ENCODE measurements around the gene ATP10D. TPM values are rescaled to one million over a fixed set of nuclear protein-coding genes. Genes with fewer than 3 reads are reported as not detected.

The ATP10D gene
- 10 to 100 TPM; 50.6 to 73.8 (median 55.4) TPM for total RNA-seq (2021; fragmentation: NEBNext Ultra II Directional; extraction: Animal tissue kit (Norgen Biotek cat#: 25700))
- long read RNA-seq, full-length matches to known transcripts, result 4 of 23 reads
- long read RNA-seq, partial matches to known transcripts, result 9 of 23 reads
- long read RNA-seq, other reads (novel, unspliced or antisense), result 10 of 23 reads

GRCh38 chr4:47485047-47485692, at the start of gene ATP10D:
TSS of gene ATP10D (plus strand) at chr4:47485275. CDS start at chr4:47512541, 27,266 bp downstream.
- no peak for TF ChIP-seq CTCF (IDR thresholded peaks at IDR 0.05)
- peaks cover 15% of the 10 kb centered on the region for H3K36me3 Mint-ChIP-seq (ENCODE audit: low read depth)
- H3K9me3 Mint-ChIP-seq, result no peaks in the 10 kb centered on the region
- peak within 1 kb of the TSS; percentile 98 for H3K4me3 Mint-ChIP-seq
- peaks cover 4% of the 10 kb centered on the region; the same call in 1 of the 2 replicates for H3K27me3 Mint-ChIP-seq (ENCODE audit: insufficient read depth)
- peak; percentile 92 for DNase-seq
- H3K27ac Mint-ChIP-seq, result peak within 1 kb of the TSS; percentile 99
- peaks cover 42% of the 10 kb centered on the region for H3K4me1 Mint-ChIP-seq (ENCODE audit: low read depth)

- DNase-seq, result no peak
- TF ChIP-seq CTCF (IDR thresholded peaks at IDR 0.05), result no peak
- Mint-ChIP-seq H3K36me3 (ENCODE audit: low read depth) (peaks cover 7% of the 10 kb centered on the region; the same call in 1 of the 2 replicates), H3K27ac (no peak overlapping the region), H3K27me3 (ENCODE audit: insufficient read depth) (no peaks in the 10 kb centered on the region), H3K9me3 (no peaks in the 10 kb centered on the region), H3K4me3 (no peak overlapping the region), H3K4me1 (ENCODE audit: low read depth) (no peaks in the 10 kb centered on the region)
Observed at GRCh38 chr4:47442980-47443379, 42.1 kb upstream of the ATP10D start.

DNA sequence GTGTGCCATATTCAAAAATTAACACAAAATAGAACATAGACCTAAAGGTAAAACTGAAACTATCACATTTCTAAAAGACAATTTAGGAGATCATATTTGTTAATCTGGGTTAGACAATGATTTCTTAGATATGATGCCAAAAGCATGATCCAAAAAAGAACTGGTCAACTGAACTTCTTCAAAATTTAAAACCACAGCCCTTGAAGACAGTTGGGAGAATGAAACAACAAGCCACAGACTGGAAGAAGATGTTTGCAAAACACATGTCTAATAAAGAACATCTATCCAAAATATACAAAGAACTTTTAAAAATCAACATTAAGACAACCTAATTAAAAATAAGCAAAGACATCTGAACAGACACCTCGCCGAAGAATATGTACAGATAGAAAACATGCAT, 41.0 kb upstream of the ATP10D start:
- Mint-ChIP-seq H3K27ac (no peak overlapping the region), H3K4me1 (ENCODE audit: low read depth) (no peaks in the 10 kb centered on the region), H3K27me3 (ENCODE audit: insufficient read depth) (no peaks in the 10 kb centered on the region), H3K9me3 (no peaks in the 10 kb centered on the region), H3K4me3 (no peak overlapping the region), H3K36me3 (ENCODE audit: low read depth) (peaks cover 8% of the 10 kb centered on the region; the same call in 1 of the 2 replicates)
- TF ChIP-seq CTCF (IDR thresholded peaks at IDR 0.05), result no peak
- DNase-seq, result no peak

- Mint-ChIP-seq H3K4me1 (ENCODE audit: low read depth) (peaks cover 10% of the 10 kb centered on the region), H3K9me3 (no peaks in the 10 kb centered on the region), H3K27ac (peak overlapping the region; percentile 82), H3K36me3 (ENCODE audit: low read depth) (peaks cover 40% of the 10 kb centered on the region), H3K4me3 (peak overlapping the region; percentile 69), H3K27me3 (ENCODE audit: insufficient read depth) (no peaks in the 10 kb centered on the region)
- peak; percentile 43 for DNase-seq
- TF ChIP-seq CTCF (IDR thresholded peaks at IDR 0.05), result no peak
Observed at GRCh38 chr4:47451657-47452056, 33.4 kb upstream of the ATP10D start.

- DNase-seq, result no peak
- Mint-ChIP-seq H3K27me3 (ENCODE audit: insufficient read depth) (no peaks in the 10 kb centered on the region), H3K4me1 (ENCODE audit: low read depth) (peaks cover 31% of the 10 kb centered on the region), H3K4me3 (peak overlapping the region; percentile 96), H3K27ac (peak overlapping the region; percentile 90), H3K36me3 (ENCODE audit: low read depth) (peaks cover 20% of the 10 kb centered on the region), H3K9me3 (no peaks in the 10 kb centered on the region)
- TF ChIP-seq CTCF (IDR thresholded peaks at IDR 0.05), result no peak
Observed at GRCh38 chr4:47462799-47463234, 22.3 kb upstream of the ATP10D start.

Measured in HFFc6 (cell line).